GM12875 (cell line): ENCODE measurements around the gene ANKRD17.

ENCODE experiments used
- H3K4me3 ChIP-seq: one replicate; pipeline ENCODE4 v1.5.1; 2011; ENCODE audit warnings: low read depth, low read length, control low read depth
- CTCF ChIP-seq: IDR thresholded peaks from 2 replicates; pipeline ENCODE4 v1.5.1; 2011; ENCODE audit warnings: low read depth, mild to moderate bottlenecking, control low read depth, inconsistent platforms, low read length, moderate library complexity, borderline replicate concordance; ENCODE audit not compliant: insufficient read depth

ANKRD17 gene

GRCh38 chr4:73098016-73098415 lies 160.6 kb downstream of the ANKRD17 start:
- H3K4me3 ChIP-seq = no peak overlapping the region
- no peak for TF ChIP-seq CTCF

- TF ChIP-seq CTCF = no peak
- no peak overlapping the region for H3K4me3 ChIP-seq
Measured at GRCh38 chr4:73092868-73093267, 165.7 kb downstream of the ANKRD17 start.

- no peak for TF ChIP-seq CTCF
- H3K4me3 ChIP-seq = no peak overlapping the region
Measured at GRCh38 chr4:73090738-73091137, 167.9 kb downstream of the ANKRD17 start.

- TF ChIP-seq CTCF = no peak
- no peak overlapping the region for H3K4me3 ChIP-seq
Measured at GRCh38 chr4:73087871-73088270, 170.7 kb downstream of the ANKRD17 start.

- TF ChIP-seq CTCF = no peak
- no peak overlapping the region for H3K4me3 ChIP-seq
Measured at GRCh38 chr4:73086095-73086868, 172.3 kb downstream of the ANKRD17 start.

GRCh38 chr4:73080789-73081188 lies 177.8 kb downstream of the ANKRD17 start:
- TF ChIP-seq CTCF = no peak

GRCh38 chr4:73075832-73076231 lies 182.8 kb downstream of the ANKRD17 start:
- no peak for TF ChIP-seq CTCF
- H3K4me3 ChIP-seq = no peak overlapping the region

More at GRCh38 chr4:73080789-73081188, 177.8 kb downstream of the ANKRD17 start:
- H3K4me3 ChIP-seq = no peak overlapping the region
